WERI-Rb-1 (cell line): ENCODE measurements around the gene TPP1.

ENCODE experiments used
- DNase-seq: peaks from one replicate; pipeline ENCODE4 v3.0.0-alpha.2; 2020
- H3K27ac ChIP-seq: fragments of 250-450 bp; sonication (Bioruptor Pico); 2 replicates; pipeline ENCODE4 v1.5.1; 2020; ENCODE audit warnings: mild to moderate bottlenecking, moderate library complexity
- H3K27me3 ChIP-seq: fragments of 250-450 bp; sonication (Bioruptor Pico); 2 replicates; pipeline ENCODE4 v1.5.1; 2021; ENCODE audit warnings: mild to moderate bottlenecking, low read depth, moderate library complexity; ENCODE audit not compliant: insufficient read depth, severe bottlenecking
- H3K36me3 ChIP-seq: fragments of 250-450 bp; sonication (Bioruptor Pico); 2 replicates; pipeline ENCODE4 v1.5.1; 2020; ENCODE audit warnings: mild to moderate bottlenecking, moderate library complexity
- H3K4me3 ChIP-seq: 2 replicates; pipeline ENCODE4 v1.5.1; 2011; ENCODE audit warnings: low read depth, mild to moderate bottlenecking, control low read depth, low read length
- H3K9me3 ChIP-seq: fragments of 250-450 bp; sonication (Bioruptor Pico); 2 replicates; pipeline ENCODE4 v1.5.1; 2021; ENCODE audit warnings: mild to moderate bottlenecking, moderate library complexity; ENCODE audit not compliant: severe bottlenecking
- CTCF ChIP-seq: IDR thresholded peaks from 2 replicates; pipeline ENCODE4 v1.5.1; 2011; ENCODE audit warnings: low read depth, mild to moderate bottlenecking, control low read depth, inconsistent platforms, low read length

The TPP1 gene

DNA sequence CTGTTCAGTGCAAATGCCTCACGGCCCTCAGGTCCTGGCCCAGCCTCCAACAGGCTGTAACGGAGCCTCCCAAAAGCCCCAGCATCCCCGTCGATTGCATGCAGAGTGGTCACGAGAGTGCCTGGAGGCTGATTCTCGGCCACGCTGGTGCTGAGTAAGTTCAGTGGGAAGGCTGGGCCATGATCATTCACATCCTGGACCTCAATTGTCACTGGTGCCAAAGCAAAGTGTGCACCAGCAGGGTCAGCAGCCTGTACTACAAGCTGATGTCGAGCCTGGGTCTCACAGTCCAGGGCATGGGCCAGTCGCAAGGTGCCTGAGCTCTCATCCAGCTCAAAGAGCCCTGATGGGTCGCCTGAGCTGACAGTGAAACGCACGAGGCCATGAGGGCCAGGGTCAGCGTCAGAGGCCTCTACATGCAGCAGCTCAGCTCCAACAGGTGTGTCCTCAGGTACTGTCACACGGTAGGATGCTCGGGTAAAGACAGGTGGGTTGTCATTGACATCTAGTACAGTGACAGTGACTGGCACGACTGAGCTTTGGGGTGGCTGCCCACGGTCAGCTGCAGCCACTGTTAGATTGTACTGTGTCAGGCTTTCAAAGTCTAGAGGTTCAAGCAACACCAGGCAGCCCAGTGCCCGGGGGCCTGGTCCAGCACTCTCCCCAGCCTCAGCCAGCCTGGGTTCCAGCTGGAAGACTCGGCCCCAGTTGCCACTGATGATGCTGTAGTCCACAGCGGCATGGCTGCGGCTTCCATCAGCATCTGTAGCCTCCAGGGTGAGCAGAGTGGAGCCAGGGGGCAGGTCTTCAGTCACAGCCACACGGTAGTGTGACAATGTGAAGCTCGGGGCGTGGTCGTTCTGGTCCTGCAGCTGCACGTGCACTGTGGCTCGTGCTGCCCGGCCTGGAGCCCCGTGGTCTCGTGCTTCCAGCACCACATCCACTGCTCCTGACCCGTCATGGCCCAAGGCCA is 4.5 kb upstream of the TPP1 start:
- H3K4me3 ChIP-seq, result no peak overlapping the region
- peaks cover 33% of the 10 kb centered on the region for H3K36me3 ChIP-seq
- H3K27ac ChIP-seq, result no peak overlapping the region
- H3K27me3 ChIP-seq, result no peaks in the 10 kb centered on the region
- H3K9me3 ChIP-seq, result no peaks in the 10 kb centered on the region
- DNase-seq, result no peak
- no peak for TF ChIP-seq CTCF

GRCh38 chr11:6622261-6623171 is 3.3 kb upstream of the TPP1 start:
- no peaks in the 10 kb centered on the region for H3K27me3 ChIP-seq
- no peaks in the 10 kb centered on the region for H3K9me3 ChIP-seq
- no peak for TF ChIP-seq CTCF
- no peak overlapping the region for H3K27ac ChIP-seq
- peaks cover 24% of the 10 kb centered on the region for H3K36me3 ChIP-seq
- no peak overlapping the region for H3K4me3 ChIP-seq
- DNase-seq, result no peak

DNA sequence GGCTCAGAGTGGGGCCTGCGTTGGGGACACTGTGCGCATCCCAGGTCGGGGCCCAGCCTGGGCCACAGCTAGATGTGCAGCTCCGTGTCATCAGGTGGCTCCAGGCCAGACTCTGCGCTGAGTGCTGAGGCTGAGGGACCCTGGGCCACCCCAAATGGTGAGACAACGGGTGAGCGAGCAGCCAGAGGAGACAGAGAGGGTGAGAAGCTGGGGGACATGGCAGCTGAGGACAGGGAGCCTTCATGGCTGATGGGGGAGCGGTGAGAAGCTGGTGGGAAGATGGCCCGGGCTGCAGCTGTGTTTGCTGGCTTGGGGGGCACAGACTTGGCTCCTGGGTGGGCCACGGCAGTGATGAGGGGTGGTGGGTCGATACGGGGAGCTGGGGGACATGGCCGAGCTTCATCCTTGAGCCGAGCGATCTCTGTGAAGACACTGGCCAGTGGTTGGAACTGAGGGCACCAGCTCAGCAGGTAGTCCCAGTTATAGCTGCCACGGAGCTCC is 2.5 kb upstream of the TPP1 start:
- peaks cover 19% of the 10 kb centered on the region for H3K36me3 ChIP-seq
- no peak overlapping the region for H3K4me3 ChIP-seq

DNA sequence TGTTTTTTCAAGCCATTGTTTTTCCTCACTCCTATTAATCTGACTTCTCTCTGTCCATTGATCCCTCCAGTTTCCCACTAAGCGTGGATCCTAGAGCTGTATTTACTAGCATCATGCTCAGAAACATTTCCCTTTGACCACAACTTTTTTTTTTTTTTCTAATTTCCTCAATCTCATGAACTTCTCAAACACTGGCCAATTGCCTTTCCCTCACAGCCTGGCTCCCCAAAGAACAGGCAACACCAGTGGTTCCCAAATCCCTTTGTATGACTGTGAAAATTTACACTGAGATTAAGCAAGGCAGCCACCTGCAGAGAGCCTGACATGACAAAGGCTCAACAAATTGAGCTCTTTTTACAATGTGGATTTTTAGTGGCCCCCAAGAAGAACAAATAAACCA is 1.4 kb upstream of the TPP1 start:
- no peak overlapping the region for H3K4me3 ChIP-seq
- H3K36me3 ChIP-seq, result peaks cover 9% of the 10 kb centered on the region
- H3K27me3 ChIP-seq, result no peaks in the 10 kb centered on the region
- no peaks in the 10 kb centered on the region for H3K9me3 ChIP-seq
- no peak for DNase-seq
- TF ChIP-seq CTCF, result no peak
- H3K27ac ChIP-seq, result no peak overlapping the region

More for the DNA sequence above, 2.5 kb upstream of the TPP1 start:
- no peak overlapping the region for H3K27ac ChIP-seq
- H3K27me3 ChIP-seq, result no peaks in the 10 kb centered on the region
- DNase-seq, result no peak
- H3K9me3 ChIP-seq, result no peaks in the 10 kb centered on the region
- TF ChIP-seq CTCF, result no peak

- peak overlapping the region; percentile 46 for H3K4me3 ChIP-seq
- DNase-seq, result no peak
These were observed 862 bp downstream of the TPP1 start for GRCh38 chr11:6618117-6619003.

More at GRCh38 chr11:6618117-6619003, 862 bp downstream of the TPP1 start:
- no peaks in the 10 kb centered on the region; the same call in 1 of the 2 replicates for H3K36me3 ChIP-seq
- no peaks in the 10 kb centered on the region for H3K27me3 ChIP-seq
- no peaks in the 10 kb centered on the region for H3K9me3 ChIP-seq
- no peak for TF ChIP-seq CTCF
- peak overlapping the region; percentile 55 for H3K27ac ChIP-seq
